Activated naive CD8-positive, alpha-beta T cell treated with anti-CD3 and anti-CD28 coated beads, Interleukin-2, amount 10 ng/mL, durations not matched to agents 7 days and 5 days (primary cell): ENCODE measurements around the gene BLVRA. TPM values are rescaled to one million over a fixed set of nuclear protein-coding genes. Genes with fewer than 3 reads are reported as not detected.

ENCODE experiments used
- ATAC-seq: fragments of 150-1000 bp; cut with Tn5 transposase; one replicate; pipeline ENCODE4 v1.10.0; 2021; ENCODE audit warnings: low read depth, moderate library complexity
- POLR2A ChIA-PET: fragments of 350-600 bp; sonication (Branson Sonifier 250); formaldehyde crosslinking; loops from one replicate; lab custom pipeline; 2021; ENCODE audit warnings: antibody characterized with exemption; lab: Charles Lee
- DNase-seq: peaks from one replicate; pipeline ENCODE4 v3.0.0; 2021
- H3K27ac Mint-ChIP-seq: one replicate; pipeline ENCODE4 v1.8.0; 2022; ENCODE audit warnings: mild to moderate bottlenecking, mixed read lengths
- H3K27me3 Mint-ChIP-seq: one replicate; pipeline ENCODE4 v1.8.0; 2022; ENCODE audit warnings: mild to moderate bottlenecking, moderate library complexity, mixed read lengths
- H3K36me3 Mint-ChIP-seq: one replicate; pipeline ENCODE4 v1.8.0; 2021; ENCODE audit warnings: mild to moderate bottlenecking, mixed read lengths
- H3K4me1 Mint-ChIP-seq: one replicate; pipeline ENCODE4 v1.8.0; 2021; ENCODE audit warnings: mixed read lengths
- H3K4me3 Mint-ChIP-seq: one replicate; pipeline ENCODE4 v1.8.0; 2022; ENCODE audit warnings: mild to moderate bottlenecking, moderate library complexity, mixed read lengths
- H3K9me3 Mint-ChIP-seq: one replicate; pipeline ENCODE4 v1.8.0; 2021; ENCODE audit warnings: mixed read lengths
- total RNA-seq, 2 experiments: library from RNA; stranded (reverse); gene quantifications; one replicate each; pipeline ENCODE4 v1.2.3, GENCODE V29; 2021

Gene BLVRA
- total RNA-seq, 2 experiments from 2014 or later = 27.3 to 29.6 TPM

DNA sequence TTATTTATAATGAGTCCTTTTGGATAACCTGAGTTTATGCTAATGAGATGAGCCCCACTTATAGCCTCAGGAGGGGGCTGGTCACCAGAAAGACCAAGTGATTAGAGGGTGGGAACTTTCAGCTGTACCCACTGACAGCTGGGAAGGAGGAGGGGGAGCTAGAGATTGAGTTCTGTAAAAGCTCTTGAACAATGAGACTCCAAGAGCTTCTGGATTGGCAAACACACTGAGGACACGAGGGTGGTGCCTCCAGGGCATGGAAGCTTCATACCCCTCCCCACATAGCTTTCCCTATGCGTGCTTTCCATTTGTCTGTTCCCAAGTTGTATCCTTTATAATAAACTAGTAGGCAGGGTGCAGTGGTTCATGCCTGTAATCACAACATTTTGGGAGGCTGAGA lies 90.6 kb downstream of the BLVRA start:
- Mint-ChIP-seq H3K36me3 (peaks cover 3% of the 10 kb centered on the region), H3K9me3 (peaks cover 4% of the 10 kb centered on the region), H3K27ac (no peak overlapping the region), H3K27me3 (peaks cover 14% of the 10 kb centered on the region), H3K4me1 (peaks cover 6% of the 10 kb centered on the region), H3K4me3 (no peak overlapping the region)
- ATAC-seq (no peak), DNase-seq (no peak)
- POLR2A ChIA-PET = no interaction called here

DNA sequence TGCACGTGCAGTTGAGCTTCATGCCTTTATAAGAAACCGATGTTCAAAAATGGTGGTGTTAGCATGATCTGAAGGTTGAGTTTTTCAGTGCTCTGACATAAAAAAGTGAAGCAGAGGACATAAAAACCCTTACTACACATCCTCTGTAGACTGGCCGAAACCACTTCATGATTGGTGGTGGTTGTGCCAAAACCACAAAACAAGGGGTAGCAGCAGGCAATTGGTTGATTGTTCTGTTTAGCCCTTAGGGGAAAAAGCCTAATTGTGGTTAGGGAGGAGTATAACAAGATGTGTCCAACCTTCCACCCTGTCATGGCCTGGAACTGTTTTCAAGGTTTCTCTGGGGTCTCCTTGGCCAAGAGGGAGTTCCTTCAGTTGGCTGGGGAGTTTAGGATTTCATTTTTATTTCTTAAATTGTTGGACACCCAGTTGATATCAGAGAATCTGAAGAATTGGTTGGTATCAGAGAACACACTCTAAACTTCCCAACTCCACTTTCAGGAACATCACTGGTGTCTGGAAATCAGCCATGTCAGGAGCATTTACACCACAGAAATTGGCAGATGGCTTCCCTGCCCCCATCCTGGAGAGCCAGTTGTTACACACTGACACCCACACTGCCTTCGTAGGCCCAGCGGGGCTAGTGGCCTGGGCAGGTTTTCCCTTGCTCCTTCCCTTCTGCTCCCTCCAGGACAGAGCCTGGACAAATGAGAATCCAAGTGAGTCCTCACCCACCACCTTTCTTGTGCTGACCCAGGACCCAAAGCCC lies 92.1 kb downstream of the BLVRA start:
- ATAC-seq (no peak), DNase-seq (no peak)
- Mint-ChIP-seq H3K9me3 (peaks cover 4% of the 10 kb centered on the region), H3K4me3 (no peak overlapping the region), H3K27me3 (peaks cover 17% of the 10 kb centered on the region), H3K4me1 (peaks cover 6% of the 10 kb centered on the region), H3K36me3 (peaks cover 3% of the 10 kb centered on the region), H3K27ac (no peak overlapping the region)
- POLR2A ChIA-PET = no interaction called here

DNA sequence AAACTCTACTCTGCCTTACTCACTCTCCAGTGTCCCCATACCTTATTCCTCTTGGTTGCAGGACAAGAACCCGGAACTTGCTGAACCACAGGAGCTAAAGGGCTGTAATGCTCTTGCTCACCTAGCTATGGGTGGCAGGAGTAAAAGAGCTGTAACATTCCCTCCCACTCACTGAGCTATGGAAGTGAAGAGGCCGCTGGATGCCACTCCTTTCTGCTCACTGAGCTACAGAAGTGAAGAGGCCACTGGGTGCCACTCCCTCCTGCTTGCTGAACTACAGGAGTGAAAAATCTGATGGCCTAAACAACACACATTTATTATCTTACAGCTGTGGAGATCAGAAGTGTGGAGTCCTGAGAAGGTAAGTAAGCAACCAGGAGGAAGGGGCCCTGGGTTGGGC lies 93.3 kb downstream of the BLVRA start:
- Mint-ChIP-seq H3K9me3 (peaks cover 4% of the 10 kb centered on the region), H3K36me3 (peaks cover 3% of the 10 kb centered on the region), H3K4me1 (peaks cover 6% of the 10 kb centered on the region), H3K4me3 (no peak overlapping the region), H3K27ac (no peak overlapping the region), H3K27me3 (peaks cover 17% of the 10 kb centered on the region)
- POLR2A ChIA-PET = interaction anchor here (0.6 to 1.3 kb wide), 2 partner anchors 13 to 17 kb away, joined by 3 to 5 read pairs; partner anchors contain the start of gene MRPS24
- no peak for DNase-seq
- ATAC-seq = no peak

DNA sequence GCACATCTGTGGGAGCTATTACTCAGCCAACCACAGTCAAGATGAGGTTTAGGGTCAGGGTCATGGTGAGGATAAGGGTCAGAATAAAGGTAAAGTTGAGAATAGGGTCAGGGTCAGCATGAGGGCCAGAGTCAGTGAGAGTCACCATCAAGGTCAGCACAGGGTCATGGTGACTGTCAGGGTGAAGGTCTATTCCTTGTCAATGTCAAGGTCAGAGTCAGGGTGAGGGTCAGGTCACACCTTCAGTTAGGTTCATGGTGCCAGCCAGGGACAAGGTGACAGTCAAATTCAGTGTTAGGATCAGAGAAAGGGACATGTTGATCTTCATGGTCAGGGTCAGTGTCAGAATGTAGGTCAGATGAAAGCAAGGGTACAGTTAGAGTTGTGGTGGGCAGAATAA lies 96.7 kb downstream of the BLVRA start:
- Mint-ChIP-seq H3K27me3 (peaks cover 14% of the 10 kb centered on the region), H3K27ac (no peak overlapping the region), H3K4me1 (peaks cover 2% of the 10 kb centered on the region), H3K9me3 (peaks cover 4% of the 10 kb centered on the region), H3K36me3 (peaks cover 3% of the 10 kb centered on the region), H3K4me3 (no peak overlapping the region)
- DNase-seq (no peak), ATAC-seq (no peak)
- POLR2A ChIA-PET = no interaction called here

DNA sequence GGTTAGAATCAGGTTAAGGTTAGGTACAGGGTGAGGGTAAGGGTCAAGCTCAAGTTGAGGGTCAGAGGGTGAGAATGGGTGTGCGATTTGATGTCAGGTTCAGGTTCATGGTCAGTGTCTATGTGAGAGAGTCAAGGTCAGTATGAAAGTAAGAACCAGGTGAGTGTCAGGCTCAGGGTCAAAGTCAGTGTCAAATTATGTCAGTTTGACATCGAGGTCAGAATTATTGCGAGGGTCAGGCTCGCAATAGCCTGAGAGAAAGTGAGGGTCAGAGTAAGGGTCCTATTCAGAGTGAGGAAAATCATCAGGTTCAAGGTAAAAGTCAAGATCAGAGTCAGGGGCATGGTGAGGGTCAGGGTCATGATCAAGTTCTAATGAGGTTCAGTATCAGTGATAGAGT lies 97.8 kb downstream of the BLVRA start:
- Mint-ChIP-seq H3K9me3 (peaks cover 2% of the 10 kb centered on the region), H3K4me3 (no peak overlapping the region), H3K27me3 (peaks cover 17% of the 10 kb centered on the region), H3K36me3 (no peaks in the 10 kb centered on the region), H3K27ac (no peak overlapping the region), H3K4me1 (no peaks in the 10 kb centered on the region)
- DNase-seq (no peak), ATAC-seq (no peak)
- POLR2A ChIA-PET = no interaction called here

Other genes with a start within 250 kb of the BLVRA start
- 100 to 1,000 TPM; 106 TPM for gene STK17A, start 175.6 kb upstream of the BLVRA start, total RNA-seq
- 10 to 100 TPM; 72.7 to 80.2 TPM for gene COA1, start 29.2 kb upstream of the BLVRA start, total RNA-seq
- 10 to 100 TPM; 72.7 to 75.7 TPM for gene MRPS24, start 110.8 kb downstream of the BLVRA start, total RNA-seq
- gene URGCP, start 147.9 kb downstream of the BLVRA start, total RNA-seq = 10 to 100 TPM; 26.5 to 26.9 TPM
- gene UBE2D4, start 167.8 kb downstream of the BLVRA start, total RNA-seq = 1 to 10 TPM; 6.2 to 7.5 TPM
- under 1 TPM in 1 of 2 experiments, not detected in 1; 0.11 TPM for gene SPDYE1, start 239.2 kb downstream of the BLVRA start, total RNA-seq